HepG2 (cell line): ENCODE results near the gene MRPS34. TPM values are rescaled to one million over a fixed set of nuclear protein-coding genes. Genes with fewer than 3 reads are reported as not detected.

Source experiments
- ATAC-seq: fragments of 200-7000 bp; cut with Tn5 transposase; 3 replicates; pipeline ENCODE4 v1.9.1; 2020; ENCODE audit warnings: mild to moderate bottlenecking, moderate library complexity
- BruUV-seq: library from RNA; stranded (reverse); fragments of 400-500 nt; replicated peaks from 2 replicates; lab custom pipeline; 2021; lab: Mats Ljungman, UMichigan
- CTCF ChIA-PET: fragments of 300-600 bp; formaldehyde crosslinking; extraction: SDS; loops from one replicate; lab custom pipeline; 2021; ENCODE audit warnings: low total read pairs, inconsistent platforms, low intra/inter-chr PET ratio; lab: Yijun Ruan, JAX
- POLR2A ChIA-PET: fragments of 350-600 bp; sonication (Branson Sonifier 250); formaldehyde crosslinking; loops from one replicate; lab custom pipeline; 2020; ENCODE audit warnings: antibody characterized with exemption, inconsistent platforms; lab: Yijun Ruan, JAX
- DNase-seq: peaks from one replicate; pipeline ENCODE4 v3.0.0-alpha.2; 2015; ENCODE audit warnings: low spot score
- FAIRE-seq: peaks from 3 replicates; lab custom pipeline; 2011; peaks lifted over from hg19 to GRCh38; lab: Jason Lieb, UNC
- H2AFZ ChIP-seq: one replicate; pipeline ENCODE4 v1.6.1; 2011; ENCODE audit warnings: low read length, inconsistent platforms
- H3K27ac ChIP-seq: fragments of 300-600 bp; 3 replicates; pipeline ENCODE4 v1.8.0; 2011; ENCODE audit warnings: mixed run types, mild to moderate bottlenecking, mixed read lengths, low read length, inconsistent platforms; ENCODE audit not compliant: insufficient read depth; ENCODE audit errors: extremely low read length
- H3K27me3 ChIP-seq, 2 experiments: fragments of 200-600 bp in 1 of 2; 2 replicates in 1 of 2; 3 replicates in 1 of 2; pipeline versions ENCODE4 v1.6.0 to v1.8.0; 2011; ENCODE audit warnings: low read length in 2 of 2, mild to moderate bottlenecking in 2 of 2, moderate library complexity in 2 of 2, inconsistent platforms in 1 of 2; ENCODE audit not compliant: insufficient read depth in 2 of 2, control insufficient read depth in 1 of 2
- H3K36me3 ChIP-seq, 2 experiments: fragments of 200-600 bp in 1 of 2; replicated peaks in 1 of 2; 2 replicates in 1 of 2; 3 replicates in 1 of 2; pipeline versions ENCODE4 v1.5.1 to v1.8.0; 2011; ENCODE audit warnings: low read length in 2 of 2, inconsistent platforms in 1 of 2; ENCODE audit not compliant: insufficient read depth in 2 of 2, control insufficient read depth in 1 of 2
- H3K4me1 ChIP-seq: 2 replicates; pipeline ENCODE4 v1.5.1; 2012; ENCODE audit warnings: low read length, inconsistent platforms; ENCODE audit not compliant: insufficient read depth
- H3K4me2 ChIP-seq: 2 replicates; pipeline ENCODE4 v1.6.0; 2011; ENCODE audit warnings: low read depth, low read length, inconsistent platforms
- H3K4me3 ChIP-seq, 3 experiments: fragments of 200-600 bp in 1 of 3; sonication (generic), shearing (Covaris generic) in 1 of 3; replicated peaks in 1 of 3; 2 replicates each; pipeline ENCODE4 v1.5.1; 2011 to 2016; ENCODE audit warnings: low read length in 3 of 3, inconsistent platforms in 2 of 3, low read depth in 2 of 3, mild to moderate bottlenecking in 2 of 3, control low read depth in 1 of 3, mixed read lengths in 1 of 3; ENCODE audit not compliant: insufficient read depth in 1 of 3
- H3K79me2 ChIP-seq: one replicate; pipeline ENCODE4 v1.6.1; 2011; ENCODE audit warnings: low read length, inconsistent platforms; ENCODE audit not compliant: insufficient read depth
- H3K9ac ChIP-seq: 2 replicates; pipeline ENCODE4 v1.6.0; 2011; ENCODE audit warnings: mild to moderate bottlenecking, low read depth, low read length, inconsistent platforms; ENCODE audit not compliant: insufficient read depth
- H3K9me3 ChIP-seq: 2 replicates; pipeline ENCODE4 v1.5.1; 2012; ENCODE audit warnings: mild to moderate bottlenecking, low read length
- H4K20me1 ChIP-seq: 2 replicates; pipeline ENCODE4 v1.6.0; 2011; ENCODE audit warnings: inconsistent platforms, mild to moderate bottlenecking, low read length, moderate library complexity; ENCODE audit not compliant: insufficient read depth
- BRD4 ChIP-seq: sonication (generic); formaldehyde crosslinking; IDR thresholded peaks from 2 replicates; pipeline ENCODE4 v1.4.0; 2020; ENCODE audit warnings: missing genetic modification reagents
- GTF2F1 ChIP-seq: fragments of 150-350 bp; IDR thresholded peaks from 2 replicates; pipeline ENCODE4 v1.6.1; 2014; ENCODE audit warnings: low read length
- KDM2A ChIP-seq: sonication (generic); formaldehyde crosslinking; IDR thresholded peaks from 2 replicates; pipeline ENCODE4 v1.4.0; 2020; ENCODE audit warnings: low read depth, missing genetic modification reagents, borderline replicate concordance
- LCORL ChIP-seq, 2 experiments: fragments of 450-650 bp in 1 of 2; sonication (generic) in 1 of 2; formaldehyde crosslinking in 1 of 2; IDR thresholded peaks; 2 replicates each; pipeline versions ENCODE4 v1.5.0 to v1.6.1; 2017 to 2020; ENCODE audit warnings: antibody characterized with exemption in 1 of 2, missing genetic modification reagents in 1 of 2
- MLLT10 ChIP-seq: sonication (generic); formaldehyde crosslinking; IDR thresholded peaks from 2 replicates; pipeline ENCODE4 v1.4.0; 2020; ENCODE audit warnings: missing genetic modification reagents
- POLR2G ChIP-seq: fragments of 200-400 bp; formaldehyde crosslinking; IDR thresholded peaks from 2 replicates; pipeline ENCODE4 v1.6.1; 2018; ENCODE audit warnings: mild to moderate bottlenecking, low read depth, low read length, moderate library complexity
- SALL2 ChIP-seq: sonication (generic); formaldehyde crosslinking; IDR thresholded peaks from 2 replicates; pipeline ENCODE4 v1.8.1; 2023; ENCODE audit warnings: mild to moderate bottlenecking, missing genetic modification reagents, inconsistent platforms
- SAP130 ChIP-seq: IDR thresholded peaks from 2 replicates; pipeline ENCODE4 v1.6.1; 2016; ENCODE audit warnings: low read depth
- SUZ12 ChIP-seq: fragments of 150-350 bp; IDR thresholded peaks from 2 replicates; pipeline ENCODE4 v1.6.1; 2014; ENCODE audit warnings: low read depth, low read length
- ZKSCAN8 ChIP-seq: IDR thresholded peaks from 2 replicates; pipeline ENCODE4 v1.6.1; 2016; ENCODE audit warnings: borderline replicate concordance, missing genetic modification reagents, missing compliant biosample characterization
- ZNF260 ChIP-seq: sonication (generic); formaldehyde crosslinking; IDR thresholded peaks from 2 replicates; pipeline ENCODE4 v1.4.0; 2020; ENCODE audit warnings: missing genetic modification reagents, low read depth, mild to moderate bottlenecking, borderline replicate concordance
- ZNF432 ChIP-seq: sonication (generic); formaldehyde crosslinking; IDR thresholded peaks from 2 replicates; pipeline ENCODE4 v1.5.0; 2020; ENCODE audit warnings: missing genetic modification reagents, mild to moderate bottlenecking, borderline replicate concordance
- ZNF44 ChIP-seq: sonication (generic); formaldehyde crosslinking; IDR thresholded peaks from 2 replicates; pipeline ENCODE4 v1.5.1; 2020; ENCODE audit warnings: mild to moderate bottlenecking, missing genetic modification reagents
- ZNF607 ChIP-seq: sonication (generic); formaldehyde crosslinking; IDR thresholded peaks from 2 replicates; pipeline ENCODE4 v1.5.1; 2020; ENCODE audit warnings: missing genetic modification reagents, mild to moderate bottlenecking, borderline replicate concordance
- ZNF879 ChIP-seq: sonication (generic); formaldehyde crosslinking; IDR thresholded peaks from 2 replicates; pipeline ENCODE4 v1.8.1; 2023; ENCODE audit warnings: missing genetic modification reagents
- WGBS: methylation state at CpG from one replicate; pipeline ENCODE4 v1.1.6; 2017; ENCODE audit warnings: low lambda C conversion rate; 5-methylcytosine and 5-hydroxymethylcytosine counted together
- in situ Hi-C: cut with HindIII; loops from 2 replicates; pipeline ENCODE4 v1.10.0; 2017; ENCODE audit warnings: low pct_unique_long_range_greater_than_20kb; ENCODE audit not compliant: extremely low pct_ligation_motif_present
- intact Hi-C: fragments of 100-400 bp; cut with micrococcal nuclease; formaldehyde crosslinking; loops from one replicate; pipeline ENCODE4 v1.10.0; 2022; ENCODE audit not compliant: unreplicated experiment
- polyA plus RNA-seq, 8 experiments: library from polyadenylated mRNA; depleted of rRNA in 3 of 8; stranded (reverse) in 7 of 8; unstranded in 1 of 8; fragments of >200 nt; fragmentation: Illumina TruSeq in 4 of 8; extraction: Trizol in 4 of 8; gene quantifications; 2 replicates each; pipeline versions ENCODE4 v1.2.1 to v1.2.3, GENCODE V29; 2011 to 2016; ENCODE audit warnings: low read depth in 4 of 8, missing spikeins in 1 of 8, mixed read lengths in 1 of 8; ENCODE audit not compliant: insufficient read depth in 1 of 8
- total RNA-seq, 5 experiments: library from RNA; depleted of rRNA; stranded (reverse); fragments of >200 nt; fragmentation: Illumina TruSeq; extraction: Trizol; gene quantifications; 2 replicates each; pipeline ENCODE4 v1.2.3, GENCODE V29; 2016; ENCODE audit warnings: low read depth in 1 of 5
- TF ChIP-seq, protein P1 (sequence below): sonication (generic); formaldehyde crosslinking; IDR thresholded peaks from 2 replicates; pipeline ENCODE4 v1.5.1; 2020; ENCODE audit warnings: mild to moderate bottlenecking, moderate library complexity, missing genetic modification reagents
- TF ChIP-seq, protein P2 (sequence below): sonication (generic); formaldehyde crosslinking; IDR thresholded peaks from 2 replicates; pipeline ENCODE4 v1.5.0; 2020; ENCODE audit warnings: mild to moderate bottlenecking, missing genetic modification reagents
- TF ChIP-seq, protein P3 (sequence below): sonication (generic); formaldehyde crosslinking; IDR thresholded peaks from 2 replicates; pipeline ENCODE4 v1.5.1; 2020; ENCODE audit warnings: missing genetic modification reagents, mild to moderate bottlenecking, borderline replicate concordance
- TF ChIP-seq, protein P4 (sequence below): IDR thresholded peaks from 2 replicates; pipeline ENCODE4 v1.6.1; 2012; ENCODE audit warnings: inconsistent platforms

Gene MRPS34
- total and polyA plus RNA-seq, 2 of the 13 experiments (the other 11 are each of a cell fraction or from before 2014, with no cell fraction given), result 63.5 to 131 TPM

DNA sequence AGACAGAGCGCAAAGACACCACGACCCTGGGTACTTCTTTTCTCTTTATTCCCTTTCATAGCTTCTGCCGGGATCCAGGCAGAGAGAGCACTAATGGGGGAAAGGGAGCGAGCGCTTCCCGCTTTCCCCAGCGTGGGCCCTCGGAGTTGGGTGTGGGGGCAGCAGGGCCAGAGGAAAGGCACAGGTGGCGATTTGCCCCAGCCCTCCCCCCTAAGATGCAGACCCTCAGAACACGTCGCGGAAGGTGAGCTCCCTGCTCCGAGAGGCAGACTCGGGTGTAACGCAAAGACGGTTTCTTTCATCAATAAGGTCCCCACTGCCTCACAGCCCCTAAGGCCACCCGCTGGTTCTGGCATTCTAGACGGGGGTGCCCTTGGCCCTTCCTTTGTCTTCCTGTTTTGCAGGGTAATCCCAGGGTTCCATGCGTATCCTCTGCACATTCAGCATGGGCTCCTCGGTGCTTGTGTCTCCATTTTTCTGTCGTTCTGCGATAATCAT, 1.0 kb downstream of the MRPS34 start:
- Histone ChIP-seq H3K4me2 (peak overlapping the region; percentile 91), H2AFZ (no peak overlapping the region), H3K4me3 (peak overlapping the region; percentile 94 to 96 (median 95)), H3K9ac (peak overlapping the region; percentile 99), H3K27me3 (no peaks in the 10 kb centered on the region; a peak in 2 of 5 replicates), H4K20me1 (no peaks in the 10 kb centered on the region), H3K36me3 (peaks cover 9 to 22% of the 10 kb centered on the region in 2 experiments; a peak in 4 of 5 replicates), H3K27ac (peak overlapping the region; percentile 90), H3K9me3 (no peaks in the 10 kb centered on the region), H3K79me2 (peaks cover 30% of the 10 kb centered on the region), H3K4me1 (peaks cover 12% of the 10 kb centered on the region)
- ChIA-PET POLR2A (interaction anchor here (0.6 to 1.8 kb wide), 12 partner anchors 11 to 744 kb away, joined by 3 to 38 read pairs (median 4); partner anchors contain the start of genes FAHD1, HAGH, IGFALS and JPT2), CTCF (no interaction called here)
- BruUV-seq, result TSS peak; percentile 81
- no peak for FAIRE-seq
- DNase-seq, result no peak
- intact Hi-C loops (loop anchor here (5.0 kb wide), 1 partner anchor 40 kb away; no protein-coding TSS in a partner anchor), in situ Hi-C loops (no loop called here)
- 0% methylated on average over 4 of the region's 22 CpGs for WGBS
- ATAC-seq, result no peak
- no peak for TF ChIP-seq GTF2F1
- TF ChIP-seq SUZ12, result no peak
- TF ChIP-seq ZNF879 (CRISPR knock-in tag), result no peak
- TF ChIP-seq KDM2A, result 0 out of 2 replicates have a peak, but pooled peaks have one; percentile 12
- no peak for TF ChIP-seq LCORL (IDR thresholded peaks at IDR 0.05)
- TF ChIP-seq LCORL (CRISPR knock-in tag; IDR thresholded peaks at IDR 0.05), result no peak
- no peak for TF ChIP-seq MLLT10 (CRISPR knock-in tag)
- no peak for TF ChIP-seq ZNF260
- 0 out of 2 replicates have a peak, but pooled peaks have one; percentile 7 for TF ChIP-seq ZNF607 (CRISPR knock-in tag)
- no peak for TF ChIP-seq SALL2 (CRISPR knock-in tag)
- peak; percentile 25; the same call in 1 of the 2 replicates for TF ChIP-seq POLR2G
- 0 out of 2 replicates have a peak, but pooled peaks have one; percentile 13 for TF ChIP-seq SAP130 (CRISPR knock-in tag)
- 0 out of 2 replicates have a peak, but pooled peaks have one; percentile 38 for TF ChIP-seq ZNF44 (CRISPR knock-in tag)
- TF ChIP-seq, protein P1, sequence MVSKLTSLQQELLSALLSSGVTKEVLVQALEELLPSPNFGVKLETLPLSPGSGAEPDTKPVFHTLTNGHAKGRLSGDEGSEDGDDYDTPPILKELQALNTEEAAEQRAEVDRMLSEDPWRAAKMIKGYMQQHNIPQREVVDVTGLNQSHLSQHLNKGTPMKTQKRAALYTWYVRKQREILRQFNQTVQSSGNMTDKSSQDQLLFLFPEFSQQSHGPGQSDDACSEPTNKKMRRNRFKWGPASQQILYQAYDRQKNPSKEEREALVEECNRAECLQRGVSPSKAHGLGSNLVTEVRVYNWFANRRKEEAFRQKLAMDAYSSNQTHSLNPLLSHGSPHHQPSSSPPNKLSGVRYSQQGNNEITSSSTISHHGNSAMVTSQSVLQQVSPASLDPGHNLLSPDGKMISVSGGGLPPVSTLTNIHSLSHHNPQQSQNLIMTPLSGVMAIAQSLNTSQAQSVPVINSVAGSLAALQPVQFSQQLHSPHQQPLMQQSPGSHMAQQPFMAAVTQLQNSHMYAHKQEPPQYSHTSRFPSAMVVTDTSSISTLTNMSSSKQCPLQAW (CRISPR knock-in tag), result 0 out of 2 replicates have a peak, but pooled peaks have one; percentile 21
- no peak for TF ChIP-seq ZKSCAN8 (CRISPR knock-in tag)
- TF ChIP-seq, protein P2, sequence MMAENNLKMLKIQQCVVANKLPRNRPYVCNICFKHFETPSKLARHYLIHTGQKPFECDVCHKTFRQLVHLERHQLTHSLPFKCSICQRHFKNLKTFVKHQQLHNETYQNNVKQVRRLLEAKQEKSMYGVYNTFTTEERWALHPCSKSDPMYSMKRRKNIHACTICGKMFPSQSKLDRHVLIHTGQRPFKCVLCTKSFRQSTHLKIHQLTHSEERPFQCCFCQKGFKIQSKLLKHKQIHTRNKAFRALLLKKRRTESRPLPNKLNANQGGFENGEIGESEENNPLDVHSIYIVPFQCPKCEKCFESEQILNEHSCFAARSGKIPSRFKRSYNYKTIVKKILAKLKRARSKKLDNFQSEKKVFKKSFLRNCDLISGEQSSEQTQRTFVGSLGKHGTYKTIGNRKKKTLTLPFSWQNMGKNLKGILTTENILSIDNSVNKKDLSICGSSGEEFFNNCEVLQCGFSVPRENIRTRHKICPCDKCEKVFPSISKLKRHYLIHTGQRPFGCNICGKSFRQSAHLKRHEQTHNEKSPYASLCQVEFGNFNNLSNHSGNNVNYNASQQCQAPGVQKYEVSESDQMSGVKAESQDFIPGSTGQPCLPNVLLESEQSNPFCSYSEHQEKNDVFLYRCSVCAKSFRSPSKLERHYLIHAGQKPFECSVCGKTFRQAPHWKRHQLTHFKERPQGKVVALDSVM (CRISPR knock-in tag), result no peak
- TF ChIP-seq ZNF432, result no peak
- TF ChIP-seq BRD4, result no peak
- TF ChIP-seq, protein P3, sequence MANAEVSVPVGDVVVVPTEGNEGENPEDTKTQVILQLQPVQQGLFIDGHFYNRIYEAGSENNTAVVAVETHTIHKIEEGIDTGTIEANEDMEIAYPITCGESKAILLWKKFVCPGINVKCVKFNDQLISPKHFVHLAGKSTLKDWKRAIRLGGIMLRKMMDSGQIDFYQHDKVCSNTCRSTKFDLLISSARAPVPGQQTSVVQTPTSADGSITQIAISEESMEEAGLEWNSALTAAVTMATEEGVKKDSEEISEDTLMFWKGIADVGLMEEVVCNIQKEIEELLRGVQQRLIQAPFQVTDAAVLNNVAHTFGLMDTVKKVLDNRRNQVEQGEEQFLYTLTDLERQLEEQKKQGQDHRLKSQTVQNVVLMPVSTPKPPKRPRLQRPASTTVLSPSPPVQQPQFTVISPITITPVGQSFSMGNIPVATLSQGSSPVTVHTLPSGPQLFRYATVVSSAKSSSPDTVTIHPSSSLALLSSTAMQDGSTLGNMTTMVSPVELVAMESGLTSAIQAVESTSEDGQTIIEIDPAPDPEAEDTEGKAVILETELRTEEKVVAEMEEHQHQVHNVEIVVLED (CRISPR knock-in tag), result 0 out of 2 replicates have a peak, but pooled peaks have one; percentile 38
- TF ChIP-seq, protein P4, sequence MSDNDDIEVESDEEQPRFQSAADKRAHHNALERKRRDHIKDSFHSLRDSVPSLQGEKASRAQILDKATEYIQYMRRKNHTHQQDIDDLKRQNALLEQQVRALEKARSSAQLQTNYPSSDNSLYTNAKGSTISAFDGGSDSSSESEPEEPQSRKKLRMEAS, result 0 out of 2 replicates have a peak, but pooled peaks have one; percentile 9
